H7 (cell line): ENCODE results near the gene ATP1A2. TPM values are rescaled to one million over a fixed set of nuclear protein-coding genes. Genes with fewer than 3 reads are reported as not detected.

ENCODE experiments used
- DNase-seq: peaks from one replicate; pipeline ENCODE4 v3.0.0; 2012
- H3K27me3 ChIP-seq: 2 replicates; pipeline ENCODE4 v1.6.0; 2011; ENCODE audit warnings: mild to moderate bottlenecking, low read length; ENCODE audit not compliant: control insufficient read depth, insufficient read depth
- H3K36me3 ChIP-seq: replicated peaks from 2 replicates; pipeline ENCODE4 v1.5.1; 2011; ENCODE audit warnings: low read length; ENCODE audit not compliant: control insufficient read depth, insufficient read depth
- H3K4me3 ChIP-seq: 2 replicates; pipeline ENCODE4 v1.5.1; 2011; ENCODE audit warnings: low read depth, mild to moderate bottlenecking, control low read depth, low read length, moderate library complexity; ENCODE audit not compliant: insufficient read depth
- total RNA-seq: library from RNA; depleted of rRNA; stranded (reverse); fragments of >200 nt; shearing (Covaris generic); gene quantifications from 2 replicates; pipeline ENCODE4 v1.2.3, GENCODE V29; 2014

The ATP1A2 gene
- total RNA-seq, 1 experiment from 2014 or later, result 14.5 TPM

- Histone ChIP-seq H3K27me3 (no peaks in the 10 kb centered on the region), H3K4me3 (no peak overlapping the region), H3K36me3 (no peaks in the 10 kb centered on the region)
- DNase-seq, result no peak
Observed at GRCh38 chr1:160149716-160150115, 34.2 kb downstream of the ATP1A2 start.

- Histone ChIP-seq H3K36me3 (no peaks in the 10 kb centered on the region), H3K4me3 (no peak within 1 kb of the TSS), H3K27me3 (no peaks in the 10 kb centered on the region)
- DNase-seq, result no peak
Observed at GRCh38 chr1:160151303-160151702, 35.7 kb downstream of the ATP1A2 start, which contains the start of gene ATP1A4. ATP1A4 (plus strand) TSS chr1:160151603; CDS start chr1:160152041, 438 bp downstream.

- Histone ChIP-seq H3K27me3 (no peaks in the 10 kb centered on the region; the same call in 1 of the 2 replicates), H3K36me3 (no peaks in the 10 kb centered on the region), H3K4me3 (no peak overlapping the region)
- no peak for DNase-seq
Observed at GRCh38 chr1:160154790-160155189, 39.2 kb downstream of the ATP1A2 start.

- DNase-seq, result no peak
- H3K4me3 ChIP-seq, result no peak overlapping the region
- no peaks in the 10 kb centered on the region for H3K36me3 ChIP-seq
- no peaks in the 10 kb centered on the region; the same call in 1 of the 2 replicates for H3K27me3 ChIP-seq
Observed at GRCh38 chr1:160156361-160156760, 40.8 kb downstream of the ATP1A2 start.

GRCh38 chr1:160157174-160157573 is 41.6 kb downstream of the ATP1A2 start:
- no peaks in the 10 kb centered on the region for H3K36me3 ChIP-seq
- no peak for DNase-seq
- no peak overlapping the region for H3K4me3 ChIP-seq
- no peaks in the 10 kb centered on the region; the same call in 1 of the 2 replicates for H3K27me3 ChIP-seq

GRCh38 chr1:160158031-160158430 is 42.5 kb downstream of the ATP1A2 start:
- no peak for DNase-seq
- H3K27me3 ChIP-seq, result no peaks in the 10 kb centered on the region; the same call in 1 of the 2 replicates
- H3K36me3 ChIP-seq, result no peaks in the 10 kb centered on the region
- no peak overlapping the region for H3K4me3 ChIP-seq

GRCh38 chr1:160158534-160158933 is 43.0 kb downstream of the ATP1A2 start:
- no peaks in the 10 kb centered on the region; the same call in 1 of the 2 replicates for H3K27me3 ChIP-seq
- H3K4me3 ChIP-seq, result no peak overlapping the region
- no peak for DNase-seq
- H3K36me3 ChIP-seq, result no peaks in the 10 kb centered on the region

- H3K36me3 ChIP-seq, result no peaks in the 10 kb centered on the region
- no peak overlapping the region for H3K4me3 ChIP-seq
- no peaks in the 10 kb centered on the region; the same call in 1 of the 2 replicates for H3K27me3 ChIP-seq
- DNase-seq, result no peak
Observed at GRCh38 chr1:160159846-160160245, 44.3 kb downstream of the ATP1A2 start.

GRCh38 chr1:160161965-160162705 is 46.6 kb downstream of the ATP1A2 start:
- H3K27me3 ChIP-seq, result no peaks in the 10 kb centered on the region; the same call in 1 of the 2 replicates
- peak; percentile 73 for DNase-seq
- H3K4me3 ChIP-seq, result no peak overlapping the region
- H3K36me3 ChIP-seq, result no peaks in the 10 kb centered on the region

- Histone ChIP-seq H3K36me3 (no peaks in the 10 kb centered on the region), H3K4me3 (no peak overlapping the region), H3K27me3 (no peaks in the 10 kb centered on the region; the same call in 1 of the 2 replicates)
- no peak for DNase-seq
Observed at GRCh38 chr1:160162931-160163330, 47.4 kb downstream of the ATP1A2 start.

- Histone ChIP-seq H3K4me3 (no peak overlapping the region), H3K36me3 (no peaks in the 10 kb centered on the region), H3K27me3 (no peaks in the 10 kb centered on the region; the same call in 1 of the 2 replicates)
- no peak for DNase-seq
Observed at GRCh38 chr1:160163615-160164014, 48.1 kb downstream of the ATP1A2 start.

- no peak overlapping the region for H3K4me3 ChIP-seq
- no peak for DNase-seq
- no peaks in the 10 kb centered on the region for H3K27me3 ChIP-seq
- H3K36me3 ChIP-seq, result no peaks in the 10 kb centered on the region
Observed at GRCh38 chr1:160164121-160164520, 48.6 kb downstream of the ATP1A2 start.

GRCh38 chr1:160166166-160166868 is 50.8 kb downstream of the ATP1A2 start:
- no peaks in the 10 kb centered on the region for H3K27me3 ChIP-seq
- H3K4me3 ChIP-seq, result no peak overlapping the region
- no peaks in the 10 kb centered on the region for H3K36me3 ChIP-seq
- no peak for DNase-seq

GRCh38 chr1:160167056-160167455 is 51.5 kb downstream of the ATP1A2 start:
- DNase-seq, result no peak
- Histone ChIP-seq H3K36me3 (no peaks in the 10 kb centered on the region), H3K27me3 (no peaks in the 10 kb centered on the region), H3K4me3 (no peak overlapping the region)

GRCh38 chr1:160167580-160167979 is 52.0 kb downstream of the ATP1A2 start:
- Histone ChIP-seq H3K4me3 (no peak overlapping the region), H3K27me3 (no peaks in the 10 kb centered on the region), H3K36me3 (no peaks in the 10 kb centered on the region)
- no peak for DNase-seq
